ENCODE results near the gene BCAM. TPM values are rescaled to one million over a fixed set of nuclear protein-coding genes. Genes with fewer than 3 reads are reported as not detected.
A peak's percentile ranks its signal among the peaks of the same experiment; 100 is the strongest.
"Not testable (repeated sequence)": the region's sequence is repeated elsewhere in the genome, so short reads cannot be mapped to it uniquely, and the experiment has no call there.

The BCAM gene
- total RNA-seq, 1 donor from 2014 or later = 50.4 TPM

DNA sequence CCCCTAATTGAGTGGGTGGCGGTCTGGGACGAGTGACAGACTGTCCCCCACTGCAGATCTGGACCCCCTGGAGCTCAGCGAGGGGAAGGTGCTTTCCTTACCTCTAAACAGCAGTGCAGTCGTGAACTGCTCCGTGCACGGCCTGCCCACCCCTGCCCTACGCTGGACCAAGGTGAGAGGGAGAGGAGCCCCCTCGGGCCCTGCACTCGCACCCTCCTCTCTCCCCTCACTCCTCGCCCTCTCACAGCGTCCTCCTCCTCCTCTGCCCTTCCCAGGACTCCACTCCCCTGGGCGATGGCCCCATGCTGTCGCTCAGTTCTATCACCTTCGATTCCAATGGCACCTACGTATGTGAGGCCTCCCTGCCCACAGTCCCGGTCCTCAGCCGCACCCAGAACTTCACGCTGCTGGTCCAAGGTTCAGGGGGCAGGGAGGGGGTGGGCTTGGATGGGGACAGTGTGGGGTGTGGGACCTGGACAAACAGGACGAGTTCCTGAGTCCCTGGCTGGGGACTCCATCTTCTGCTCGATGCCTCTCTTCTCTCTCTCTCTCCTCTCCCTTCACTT lies 9.6 kb downstream of the BCAM start:
- no peak for DNase-seq

DNA sequence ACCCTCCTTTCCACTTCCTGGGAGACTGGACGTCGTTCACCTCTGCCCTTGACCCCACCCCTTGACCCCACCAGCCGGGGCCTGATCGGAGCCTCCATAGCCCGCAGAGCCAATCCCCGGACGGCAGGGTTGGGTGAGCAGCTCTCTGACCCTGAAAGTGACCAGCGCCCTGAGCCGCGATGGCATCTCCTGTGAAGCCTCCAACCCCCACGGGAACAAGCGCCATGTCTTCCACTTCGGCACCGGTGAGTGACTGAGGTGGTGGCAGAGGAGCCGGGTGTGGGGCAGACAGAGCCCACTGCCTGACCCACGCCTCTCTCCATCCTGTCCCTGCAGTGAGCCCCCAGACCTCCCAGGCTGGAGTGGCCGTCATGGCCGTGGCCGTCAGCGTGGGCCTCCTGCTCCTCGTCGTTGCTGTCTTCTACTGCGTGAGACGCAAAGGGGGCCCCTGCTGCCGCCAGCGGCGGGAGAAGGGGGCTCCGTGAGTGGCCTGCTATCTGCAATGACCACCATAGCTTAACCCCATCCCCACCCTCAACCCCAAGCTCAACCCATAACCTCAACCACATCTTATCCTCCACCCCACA lies 10.4 kb downstream of the BCAM start:
- DNase-seq = no peak

DNA sequence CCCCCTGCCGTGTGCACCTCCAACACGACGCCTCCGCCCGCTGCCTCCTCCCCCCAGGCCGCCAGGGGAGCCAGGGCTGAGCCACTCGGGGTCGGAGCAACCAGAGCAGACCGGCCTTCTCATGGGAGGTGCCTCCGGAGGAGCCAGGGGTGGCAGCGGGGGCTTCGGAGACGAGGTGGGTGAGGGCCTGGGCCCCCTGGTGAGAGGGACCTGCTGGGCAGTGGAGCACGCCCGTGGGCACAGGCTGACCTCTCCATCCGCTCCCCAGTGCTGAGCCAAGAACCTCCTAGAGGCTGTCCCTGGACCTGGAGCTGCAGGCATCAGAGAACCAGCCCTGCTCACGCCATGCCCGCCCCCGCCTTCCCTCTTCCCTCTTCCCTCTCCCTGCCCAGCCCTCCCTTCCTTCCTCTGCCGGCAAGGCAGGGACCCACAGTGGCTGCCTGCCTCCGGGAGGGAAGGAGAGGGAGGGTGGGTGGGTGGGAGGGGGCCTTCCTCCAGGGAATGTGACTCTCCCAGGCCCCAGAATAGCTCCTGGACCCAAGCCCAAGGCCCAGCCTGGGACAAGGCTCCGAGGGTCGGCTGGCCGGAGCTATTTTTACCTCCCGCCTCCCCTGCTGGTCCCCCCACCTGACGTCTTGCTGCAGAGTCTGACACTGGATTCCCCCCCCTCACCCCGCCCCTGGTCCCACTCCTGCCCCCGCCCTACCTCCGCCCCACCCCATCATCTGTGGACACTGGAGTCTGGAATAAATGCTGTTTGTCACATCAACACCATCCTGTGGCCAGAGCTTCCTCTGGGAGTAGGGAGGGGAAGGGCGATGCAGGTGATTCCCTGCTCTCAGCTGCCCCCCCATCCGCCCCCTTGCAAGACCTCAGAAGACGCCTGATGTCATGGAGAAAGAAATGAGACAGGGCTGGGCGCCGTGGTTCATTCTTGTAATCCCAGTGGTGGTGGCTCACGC lies 12.0 kb downstream of the BCAM start:
- peak; percentile 29 for DNase-seq

DNA sequence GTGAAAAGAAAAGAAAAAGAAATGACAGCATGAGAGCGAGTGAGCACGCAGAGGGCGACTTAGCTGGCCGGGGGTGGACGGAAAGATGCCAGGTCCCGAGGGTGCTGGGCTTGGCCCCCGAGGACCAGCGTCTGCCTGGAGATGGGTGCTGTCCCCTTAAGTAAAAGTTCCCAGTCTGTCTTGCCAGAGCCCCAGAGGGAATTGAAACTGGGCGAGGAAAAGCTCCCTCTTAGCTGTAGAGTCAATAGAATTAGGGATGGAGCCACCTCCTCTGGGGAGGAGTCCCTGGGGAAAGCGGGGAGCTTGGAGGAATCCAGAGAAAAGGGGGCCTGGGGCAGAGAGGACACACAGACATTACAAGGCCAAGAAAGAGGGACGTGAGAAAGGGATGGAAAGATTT lies 13.3 kb downstream of the BCAM start:
- no peak for DNase-seq

DNA sequence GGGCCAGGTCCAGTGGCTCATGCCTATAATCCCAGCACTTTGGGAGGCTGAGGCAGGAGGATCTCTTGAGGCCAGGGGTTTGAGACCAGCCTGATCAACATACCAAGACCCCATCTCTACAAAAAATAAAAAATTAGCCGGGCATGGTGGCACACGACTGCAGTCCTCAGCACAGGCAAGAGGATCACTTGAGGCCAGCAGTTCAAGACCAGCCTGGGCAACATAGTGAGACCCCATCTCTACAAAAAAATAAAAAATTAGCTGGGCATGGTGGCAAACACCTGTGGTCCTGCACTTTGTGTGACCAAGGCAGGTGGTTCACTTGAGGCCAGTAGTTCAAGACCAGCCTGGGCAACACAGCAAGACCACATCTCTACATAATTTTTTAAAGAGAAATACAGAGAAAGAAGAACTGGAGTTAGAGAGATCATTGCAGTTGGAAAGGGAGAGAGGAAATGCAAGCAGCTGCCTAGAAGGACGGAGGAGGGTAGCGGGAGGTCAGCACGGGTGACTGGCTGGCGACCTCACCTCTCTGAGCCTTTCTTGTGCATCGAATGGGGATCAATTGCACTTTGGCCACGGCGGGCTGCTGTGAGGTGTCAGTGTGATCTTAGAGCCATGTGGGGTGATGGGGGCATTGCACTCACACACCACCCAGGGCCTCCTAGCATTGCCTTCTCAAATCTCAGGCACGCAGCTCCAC lies 13.9 kb downstream of the BCAM start:
- no peak for DNase-seq

DNA sequence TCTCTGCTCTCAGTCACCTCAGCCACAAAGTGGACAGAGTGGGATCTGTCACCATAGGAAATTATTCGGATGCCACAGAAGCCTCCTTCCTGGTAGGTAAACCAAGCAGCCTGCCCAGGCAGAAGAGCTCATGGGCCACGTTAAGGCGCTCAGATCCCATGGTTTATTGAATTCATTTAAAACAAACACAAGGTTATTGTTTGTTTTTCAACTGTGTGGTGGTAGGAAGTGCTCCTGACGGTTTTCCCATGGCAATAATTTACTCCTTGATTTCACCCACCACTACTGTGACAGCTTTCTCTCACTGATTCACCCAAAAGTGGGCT lies 14.4 kb downstream of the BCAM start:
- no peak for DNase-seq

DNA sequence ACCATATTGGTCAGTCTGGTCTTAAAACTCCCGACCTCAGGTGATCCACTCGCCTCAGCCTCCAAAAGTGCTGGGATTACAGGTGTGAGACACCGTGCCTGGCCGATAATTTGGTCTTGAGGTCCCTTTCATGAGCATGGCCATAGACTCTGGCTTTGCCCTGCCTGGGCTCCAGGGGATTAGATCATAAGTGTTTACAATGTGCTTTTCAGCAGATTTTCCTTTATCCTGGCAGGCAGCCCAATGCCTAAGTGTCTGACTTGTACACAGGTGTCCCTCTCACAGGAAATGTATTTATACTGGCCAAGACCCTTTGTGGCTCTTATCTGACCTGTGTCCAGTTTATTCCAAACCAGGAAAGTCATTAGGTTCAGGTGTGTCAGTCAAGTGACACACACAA lies 15.9 kb downstream of the BCAM start:
- DNase-seq = no peak

DNA sequence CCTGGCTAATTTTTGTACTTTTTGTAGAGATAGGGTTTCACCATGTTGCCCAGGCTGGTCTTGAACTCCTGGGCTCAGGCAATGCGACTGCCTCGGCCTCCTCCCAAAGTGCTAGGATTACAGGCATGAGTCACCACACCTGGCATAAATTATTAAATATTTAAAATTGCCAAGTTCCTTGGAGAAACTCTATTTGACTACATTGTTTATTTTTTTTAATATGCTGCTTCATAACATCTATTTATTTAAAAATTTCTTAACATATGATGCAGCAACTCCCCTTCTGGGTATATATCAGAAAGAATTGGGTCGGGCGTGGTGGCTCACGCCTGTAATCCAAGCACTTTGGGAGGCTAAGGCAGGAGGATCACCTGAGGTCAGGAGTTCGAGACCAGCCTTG lies 24.0 kb downstream of the BCAM start:
- not testable (repeated sequence) for DNase-seq

DNA sequence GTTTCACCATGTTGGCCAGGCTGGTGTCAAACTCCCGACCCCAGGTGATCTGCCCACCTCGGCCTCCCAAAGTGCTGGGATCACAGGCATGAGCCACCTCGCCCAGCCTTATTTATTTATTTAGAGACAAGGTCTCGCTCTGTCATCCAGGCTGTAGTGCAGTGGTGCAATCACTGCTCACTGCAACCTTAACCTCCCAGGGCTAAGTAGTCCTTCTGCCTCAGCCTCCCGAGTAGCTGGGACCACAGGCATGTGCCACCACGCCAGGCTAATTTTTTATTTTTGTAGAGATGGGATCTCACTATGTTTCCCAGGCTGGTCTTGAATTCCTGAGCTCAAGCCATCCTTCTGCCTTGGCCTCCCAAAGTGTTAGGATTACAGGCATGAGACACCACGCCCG lies 25.5 kb downstream of the BCAM start:
- DNase-seq = not testable (repeated sequence)

DNA sequence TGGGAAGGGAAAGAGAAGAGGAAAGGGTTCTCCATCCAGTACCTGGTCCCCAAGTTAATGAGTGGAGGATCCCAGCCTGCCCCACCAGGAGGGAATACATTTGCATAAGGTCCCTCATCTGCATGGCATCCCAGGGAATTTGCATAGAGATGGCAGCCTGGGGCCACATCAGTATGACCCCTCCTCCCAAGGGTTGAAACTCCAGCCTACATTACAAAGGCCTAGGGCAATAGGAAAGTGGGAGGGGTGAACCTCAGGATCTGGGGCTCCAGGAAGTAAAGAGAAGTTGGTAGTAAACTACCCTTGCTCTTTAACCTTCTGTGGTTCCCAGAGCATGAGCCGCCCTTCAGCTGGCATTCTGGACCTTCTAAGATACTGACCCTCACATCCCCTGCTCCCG lies 30.4 kb downstream of the BCAM start:
- no peak for DNase-seq

DNA sequence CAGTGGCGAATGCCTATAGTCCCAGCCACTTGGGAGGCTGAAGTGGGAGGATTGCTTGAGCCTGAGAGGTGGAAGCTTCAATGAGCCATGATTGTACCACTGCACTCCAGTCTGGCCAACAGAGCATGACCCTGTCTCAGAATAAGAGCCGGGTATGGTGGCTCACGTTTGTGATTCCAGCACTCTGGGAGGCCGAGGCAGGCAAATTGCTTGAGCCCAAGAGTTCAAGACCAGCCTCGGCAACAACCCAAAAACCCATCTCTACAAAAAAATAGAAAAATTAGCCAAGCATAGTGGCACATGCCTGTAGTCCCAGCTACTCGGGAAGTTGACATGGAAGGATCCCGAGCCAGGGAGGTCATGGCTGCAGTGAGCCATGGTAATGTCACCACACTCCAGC lies 31.9 kb downstream of the BCAM start:
- DNase-seq = no peak

DNA sequence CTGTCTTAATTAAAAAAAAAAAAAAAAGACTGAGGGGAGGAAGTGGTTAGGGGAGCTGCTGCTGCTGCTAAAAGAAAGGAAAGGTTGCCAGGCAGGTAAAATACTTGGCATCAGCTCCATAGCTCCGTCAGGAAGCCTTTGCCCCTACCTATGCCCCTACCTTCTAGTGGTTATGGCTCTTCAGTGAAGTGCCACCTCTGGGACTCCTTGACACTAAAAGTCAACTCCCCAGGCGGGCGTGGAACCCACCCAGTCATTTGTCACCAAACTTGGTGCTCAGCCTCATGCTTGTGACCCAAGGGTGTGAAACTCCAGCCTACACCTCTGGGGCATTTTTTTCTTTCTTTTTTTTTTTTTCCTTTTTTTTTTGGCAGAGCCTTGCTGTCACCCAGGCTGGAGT lies 32.3 kb downstream of the BCAM start:
- DNase-seq = no peak

DNA sequence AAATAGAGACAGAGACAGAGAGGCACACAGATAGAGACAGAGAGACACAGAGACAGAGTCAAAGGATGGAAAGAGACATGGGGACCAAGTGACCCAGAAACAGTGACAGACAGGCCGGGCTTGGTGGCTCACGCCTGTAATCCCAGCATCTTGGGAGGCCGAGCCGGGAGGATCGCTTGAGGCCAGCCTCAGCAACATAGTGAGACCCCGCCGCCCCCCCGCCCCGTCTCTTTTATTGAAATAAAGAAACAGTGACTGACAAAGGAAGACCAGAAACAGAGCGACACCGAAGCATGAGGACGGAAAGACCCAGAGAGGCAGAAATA lies 36.3 kb downstream of the BCAM start:
- peak; percentile 69 for DNase-seq

DNA sequence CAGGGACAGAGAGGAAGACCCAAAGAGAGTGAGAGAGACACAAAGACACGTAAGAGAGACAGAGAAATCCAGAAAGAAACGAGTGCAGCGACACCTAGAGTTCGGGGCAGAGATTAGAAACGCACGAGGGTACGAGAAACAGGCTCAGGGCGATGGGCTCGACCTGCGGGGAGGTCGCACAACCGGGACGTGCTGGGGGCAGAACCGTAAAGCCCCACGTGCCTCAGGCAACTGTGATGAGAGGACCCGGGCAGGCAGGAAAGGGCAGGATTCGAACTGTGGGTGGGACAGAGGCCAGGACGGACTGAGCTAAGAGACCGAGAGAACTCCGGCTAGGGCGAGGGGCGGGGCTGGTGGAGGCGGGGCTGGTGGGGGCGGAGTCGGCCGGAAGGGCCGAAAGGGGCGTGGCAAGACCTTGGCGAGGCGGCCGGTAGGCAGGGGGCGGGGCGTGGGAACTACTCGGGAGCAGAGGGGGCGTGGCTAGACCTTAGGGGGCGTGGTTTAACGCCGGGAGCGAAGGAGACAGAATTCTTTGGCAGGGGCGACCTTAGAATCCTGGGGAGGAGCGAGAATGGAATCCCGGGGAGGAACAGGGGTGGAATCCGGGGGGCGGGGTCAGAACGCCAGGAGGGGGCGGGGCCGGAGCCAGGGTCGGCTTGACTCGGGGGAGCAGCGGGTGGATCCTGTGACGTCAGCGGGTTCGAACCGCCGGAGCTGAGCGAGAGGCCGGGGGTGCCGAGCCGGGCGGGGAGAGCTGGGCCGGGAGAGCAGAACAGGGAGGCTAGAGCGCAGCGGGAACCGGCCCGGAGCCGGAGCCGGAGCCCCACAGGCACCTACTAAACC lies 36.9 kb downstream of the BCAM start, which contains the start of gene NECTIN2:
Gene NECTIN2 (plus strand): TSS at position 686 of the 843 bp plus-strand sequence. CDS start 229 bp downstream, outside the sequence.
- DNase-seq = peak; percentile 98

DNA sequence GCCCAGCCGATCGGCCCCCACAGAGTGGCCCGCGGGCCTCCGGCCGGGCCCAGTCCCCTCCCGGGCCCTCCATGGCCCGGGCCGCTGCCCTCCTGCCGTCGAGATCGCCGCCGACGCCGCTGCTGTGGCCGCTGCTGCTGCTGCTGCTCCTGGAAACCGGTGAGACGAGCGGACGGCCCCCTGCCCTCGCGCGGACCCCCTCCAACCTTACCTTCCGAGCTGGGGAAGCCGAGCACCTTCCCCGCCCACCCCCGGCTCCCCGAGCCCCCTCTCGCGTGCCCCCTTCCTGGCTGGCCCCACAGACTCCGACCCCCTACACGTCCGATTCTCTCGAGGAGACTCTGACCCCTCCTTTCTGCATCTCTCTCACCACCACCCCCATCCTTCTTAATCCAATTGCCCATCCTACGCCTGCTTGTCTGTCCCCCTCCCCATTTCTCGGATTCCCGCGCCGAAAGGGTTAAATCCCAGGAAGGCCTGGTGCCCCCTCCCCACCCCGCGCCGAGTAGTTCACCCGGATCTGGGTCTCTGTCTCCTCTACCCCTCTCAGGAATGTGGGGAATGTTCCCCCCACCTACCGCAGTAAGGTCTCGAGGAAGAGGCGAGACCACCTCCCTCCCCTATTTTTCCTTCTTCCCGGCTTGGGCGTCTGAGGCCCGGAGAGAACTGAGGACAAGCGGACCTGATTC lies 37.7 kb downstream of the BCAM start:
- DNase-seq = peak; percentile 64

DNA sequence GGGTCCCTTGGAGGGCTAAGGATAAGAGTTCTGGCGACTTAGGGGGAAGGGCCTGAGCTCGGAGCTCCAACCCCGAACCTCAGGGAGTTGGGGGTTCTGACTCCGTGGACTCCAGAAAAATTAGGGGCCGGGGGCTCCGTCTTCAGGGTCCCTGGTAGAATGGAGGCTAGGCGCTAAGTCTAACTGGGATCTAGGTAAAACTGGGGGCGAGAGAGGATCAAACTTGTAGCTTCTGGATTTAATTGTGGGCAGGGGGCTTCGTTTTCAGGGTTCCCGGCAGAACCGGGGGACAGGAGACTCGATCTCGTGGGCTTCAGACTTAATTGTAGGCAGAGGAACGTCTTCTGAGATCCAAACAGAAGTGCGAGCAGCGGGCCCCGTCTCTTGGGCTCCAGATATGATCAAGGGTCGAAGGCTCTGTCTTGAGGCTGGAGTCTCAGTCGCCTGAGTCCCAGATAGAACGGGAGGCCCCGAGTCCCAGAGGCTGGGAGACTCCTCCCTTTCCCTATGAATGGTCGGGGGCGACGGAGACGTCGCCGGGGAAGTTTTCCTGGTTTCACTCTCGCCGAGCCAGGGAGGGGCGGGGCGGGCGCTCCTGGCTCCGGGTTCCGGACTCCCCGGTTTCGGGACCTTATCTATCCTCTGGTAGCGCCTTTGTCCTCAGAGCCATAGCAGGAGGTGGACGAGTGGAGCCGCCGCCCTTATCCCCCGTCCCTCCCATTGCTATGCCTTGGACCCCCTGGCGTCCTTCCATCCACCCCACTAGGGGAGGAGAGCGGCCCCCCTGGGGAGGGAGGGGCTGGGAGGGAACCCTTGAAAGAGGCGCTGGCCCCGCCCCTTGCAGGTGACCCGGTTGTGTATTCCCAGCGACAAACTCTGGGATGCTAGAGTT lies 38.5 kb downstream of the BCAM start:
- DNase-seq = peak; percentile 45

DNA sequence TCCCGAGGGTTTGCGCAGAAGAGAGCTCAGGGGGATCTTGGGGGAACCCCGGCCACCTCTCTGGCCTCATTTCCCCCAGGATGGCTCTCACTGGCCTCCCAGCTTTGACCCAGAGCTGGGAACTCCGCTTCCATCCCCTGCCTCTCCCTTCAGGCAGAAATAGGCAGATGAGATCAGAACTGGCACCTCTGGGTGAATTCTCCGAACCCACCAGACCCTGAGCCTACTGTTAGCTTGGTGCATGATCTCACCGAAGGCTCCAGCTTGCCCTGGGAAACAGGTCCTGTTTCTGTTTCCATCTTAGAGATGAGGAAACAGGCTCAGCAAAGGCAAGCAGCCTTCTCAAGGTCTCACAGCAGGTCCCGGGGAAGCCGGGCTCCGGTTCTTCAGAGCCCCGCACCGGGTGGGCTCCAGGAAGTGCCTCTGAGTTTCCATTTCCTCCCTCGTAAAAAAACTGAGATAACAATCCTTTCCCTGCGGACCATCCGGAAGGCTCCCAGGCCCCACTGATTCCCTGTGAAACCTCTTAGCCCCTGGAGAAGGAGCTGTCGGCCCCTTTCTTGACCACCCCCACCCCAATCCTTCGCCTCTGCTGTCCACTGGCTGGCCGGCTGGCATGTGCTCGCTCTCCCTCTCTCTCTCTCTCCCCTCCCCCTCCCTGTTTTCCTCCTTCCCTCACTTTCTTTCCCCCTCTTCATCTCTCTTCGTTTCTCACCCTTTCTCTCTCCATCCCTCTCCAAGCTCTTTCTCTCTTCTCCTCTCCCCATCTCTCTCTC lies 39.3 kb downstream of the BCAM start:
- peak; percentile 55 for DNase-seq

DNA sequence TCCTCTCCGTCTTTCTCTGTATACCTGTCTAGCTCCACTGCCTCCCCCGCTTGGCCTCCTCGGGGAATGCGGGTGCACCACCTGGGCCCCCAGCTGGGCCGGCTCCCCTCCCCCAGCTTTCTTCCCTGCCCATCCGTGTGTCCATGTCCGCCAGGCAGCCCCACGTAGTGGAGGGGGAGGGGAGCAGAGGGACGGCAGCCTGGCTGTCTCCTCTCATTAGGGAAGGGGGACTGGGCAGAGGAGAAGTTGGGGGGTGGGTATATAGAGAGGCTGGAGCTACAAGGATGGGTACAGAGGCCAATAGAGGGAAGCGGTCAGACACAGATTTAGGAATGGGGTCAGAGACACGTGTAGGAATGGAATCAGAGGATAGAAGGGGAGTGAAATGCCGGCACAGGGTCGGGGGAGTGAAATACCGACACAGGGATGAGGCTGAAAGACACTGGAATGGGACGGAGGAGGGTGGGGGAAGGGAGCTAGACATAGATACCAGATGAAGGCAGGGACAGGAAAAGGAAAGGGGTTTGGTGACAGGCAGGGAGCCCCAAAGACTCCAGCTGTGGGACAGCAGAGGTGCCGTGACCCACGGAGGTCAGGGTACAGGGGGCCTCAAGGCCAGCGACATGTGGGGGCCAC lies 40.0 kb downstream of the BCAM start:
- DNase-seq = no peak

DNA sequence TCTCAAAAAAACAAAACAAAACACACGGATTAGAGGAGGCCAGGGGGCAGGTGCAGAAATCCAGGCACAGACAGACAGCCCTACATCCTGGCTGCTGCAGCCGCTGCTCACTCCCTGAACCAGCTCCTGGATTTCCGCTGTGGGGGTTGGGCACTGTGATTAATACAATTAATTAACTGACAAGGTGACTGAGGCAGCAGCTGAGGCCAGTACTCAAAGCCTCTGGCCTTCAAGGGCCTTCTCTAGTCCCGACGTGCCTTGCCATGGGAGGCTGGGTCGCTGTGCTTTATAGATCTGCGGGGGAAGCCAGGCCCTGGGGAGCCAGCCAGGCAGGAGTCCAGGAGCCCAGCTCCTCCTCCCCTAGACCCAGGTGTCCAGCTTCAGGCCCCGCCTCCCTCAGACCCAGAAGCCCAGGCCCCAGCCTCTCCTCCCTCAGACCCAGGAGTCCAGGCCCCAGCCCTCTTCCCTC lies 41.8 kb downstream of the BCAM start:
- no peak for DNase-seq

Measured in skin of body (tissue), 2 donors.